Testis (tissue), 2 donors: ENCODE data around the gene ANKRD55.
"Not testable (repeated sequence)": the region's sequence is repeated elsewhere in the genome, so short reads cannot be mapped to it uniquely, and the experiment has no call there.

Experiments used
- CTCF ChIP-seq, 3 experiments: fragments of 450-650 bp in 2 of 3; fragments of 200-600 bp in 1 of 3; sonication (generic) in 1 of 3; IDR thresholded peaks; one replicate each; pipeline ENCODE4 v1.5.1; 2016 to 2019; ENCODE audit warnings: antibody characterized with exemption in 3 of 3, mild to moderate bottlenecking in 2 of 3, moderate library complexity in 1 of 3
- POLR2A ChIP-seq: fragments of 450-650 bp; IDR thresholded peaks from one replicate; pipeline ENCODE4 v1.6.1; 2017; ENCODE audit warnings: antibody characterized with exemption, mild to moderate bottlenecking, moderate library complexity

- TF ChIP-seq POLR2A; CTCF (IDR thresholded peaks at IDR 0.05): not testable (repeated sequence)
Observed at GRCh38 chr5:56268707-56269106, 35.6 kb upstream of the ANKRD55 start.
